H54 (cell line): ENCODE data around the gene SLC66A2.

Source experiments
- DNase-seq: peaks from one replicate; pipeline ENCODE4 v3.0.0; 2011; ENCODE audit warnings: low spot score, mixed read lengths; ENCODE audit not compliant: insufficient read length
- FAIRE-seq: peaks from 3 replicates; lab custom pipeline; 2011; peaks lifted over from hg19 to GRCh38; lab: Jason Lieb, UNC
- POLR2A ChIP-seq: IDR thresholded peaks from 2 replicates; pipeline ENCODE4 v1.6.1; 2011; ENCODE audit warnings: low read depth, mild to moderate bottlenecking, low read length

Gene SLC66A2

GRCh38 chr18:79975985-79976680 lies 24.7 kb upstream of the SLC66A2 start:
- no peak for TF ChIP-seq POLR2A
- FAIRE-seq (no peak), DNase-seq (no peak)

GRCh38 chr18:79975043-79975442 lies 23.6 kb upstream of the SLC66A2 start:
- FAIRE-seq = no peak
- no peak for TF ChIP-seq POLR2A

DNA sequence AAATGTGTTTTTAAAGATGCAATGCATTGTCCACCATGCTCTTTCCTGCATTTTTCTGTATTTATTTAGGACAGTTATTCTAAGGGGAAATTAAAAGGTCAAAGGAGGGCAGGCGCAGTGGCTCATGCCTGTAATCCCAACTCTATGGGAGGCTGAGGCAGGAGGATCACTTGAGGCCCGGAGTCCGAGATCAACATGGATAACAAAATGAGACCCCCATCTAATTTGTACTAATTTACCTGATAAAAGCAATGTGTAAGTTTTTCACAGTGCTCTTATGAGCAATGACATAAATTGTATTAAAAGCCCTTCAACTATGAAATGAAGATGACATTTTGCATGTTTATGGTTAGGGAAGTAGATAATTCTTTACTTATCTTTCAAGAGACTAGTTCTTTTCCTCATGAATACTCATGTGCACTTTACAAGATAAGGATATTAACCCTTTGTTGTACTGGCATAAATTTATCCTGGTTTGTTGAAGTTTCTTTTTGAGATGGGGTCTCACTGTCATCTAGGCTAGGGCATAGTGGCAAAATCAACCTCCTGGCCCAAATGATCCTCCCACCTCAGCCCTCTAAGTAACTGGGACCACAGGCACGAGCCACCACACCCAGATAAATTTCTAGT lies 22.7 kb upstream of the SLC66A2 start:
- no peak for DNase-seq
- no peak for FAIRE-seq
- TF ChIP-seq POLR2A = no peak

More at GRCh38 chr18:79975043-79975442, 23.6 kb upstream of the SLC66A2 start:
- DNase-seq = no peak

DNA sequence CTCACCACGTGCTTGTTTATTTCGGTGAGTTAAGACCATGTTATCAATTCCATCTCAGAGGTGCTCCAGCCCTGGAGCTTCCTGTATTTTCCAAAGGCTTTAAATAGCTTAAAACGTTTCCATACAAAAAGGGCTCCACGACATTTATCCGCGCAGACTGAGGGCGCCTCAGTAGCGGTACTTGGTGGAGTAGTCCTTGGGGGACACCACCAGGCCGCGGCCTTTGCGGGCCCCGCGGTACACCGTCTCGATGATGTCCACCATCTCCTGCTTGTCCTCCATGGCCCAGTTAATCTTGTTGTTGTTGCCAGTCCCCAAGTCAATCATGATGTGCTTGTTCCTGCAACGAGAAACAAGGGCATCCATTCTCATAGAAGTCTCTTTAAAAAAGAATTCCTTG lies 22.1 kb upstream of the SLC66A2 start:
- no peak for TF ChIP-seq POLR2A
- DNase-seq = no peak
- no peak for FAIRE-seq

- DNase-seq (no peak), FAIRE-seq (no peak)
- TF ChIP-seq POLR2A = no peak
Measured at GRCh38 chr18:79972720-79973119, 21.3 kb upstream of the SLC66A2 start.

GRCh38 chr18:79971986-79972385 lies 20.5 kb upstream of the SLC66A2 start:
- FAIRE-seq (no peak), DNase-seq (no peak)
- no peak for TF ChIP-seq POLR2A

- FAIRE-seq = no peak
- no peak for DNase-seq
- no peak for TF ChIP-seq POLR2A
Measured at GRCh38 chr18:79971211-79971952, 19.9 kb upstream of the SLC66A2 start.

DNA sequence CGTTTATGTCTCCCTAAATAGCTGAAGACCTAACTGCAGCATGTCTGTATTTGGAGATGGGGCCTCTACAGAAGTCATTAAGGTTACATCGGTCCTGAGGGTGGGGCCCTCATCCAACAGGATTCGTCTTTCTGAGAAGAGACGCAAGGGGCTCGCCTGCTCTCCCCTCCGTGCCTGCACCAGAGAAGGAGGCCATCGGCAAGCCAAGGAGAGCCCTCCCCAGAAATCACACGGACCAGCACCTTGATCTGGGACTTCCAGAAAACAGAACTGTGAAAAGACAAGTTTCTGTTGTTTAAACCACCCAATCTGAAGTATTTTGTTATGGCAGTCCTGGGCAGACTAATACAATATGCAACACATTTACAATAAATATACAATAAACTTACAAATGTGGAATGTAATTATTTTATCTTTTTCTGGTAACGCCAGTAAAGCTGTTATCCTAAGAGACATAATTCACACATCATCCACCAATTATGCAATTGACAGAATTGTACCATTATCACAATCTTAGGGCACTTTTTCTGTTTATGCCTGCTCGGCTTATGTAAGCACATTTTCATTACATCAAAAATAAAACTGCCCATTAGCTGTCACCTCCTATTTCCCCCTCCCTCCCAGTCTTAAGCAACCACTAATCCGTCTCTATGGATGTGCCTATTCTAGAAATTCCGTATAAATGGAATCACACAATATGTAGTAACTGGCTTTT lies 19.1 kb upstream of the SLC66A2 start:
- DNase-seq (no peak), FAIRE-seq (no peak)
- no peak for TF ChIP-seq POLR2A

DNA sequence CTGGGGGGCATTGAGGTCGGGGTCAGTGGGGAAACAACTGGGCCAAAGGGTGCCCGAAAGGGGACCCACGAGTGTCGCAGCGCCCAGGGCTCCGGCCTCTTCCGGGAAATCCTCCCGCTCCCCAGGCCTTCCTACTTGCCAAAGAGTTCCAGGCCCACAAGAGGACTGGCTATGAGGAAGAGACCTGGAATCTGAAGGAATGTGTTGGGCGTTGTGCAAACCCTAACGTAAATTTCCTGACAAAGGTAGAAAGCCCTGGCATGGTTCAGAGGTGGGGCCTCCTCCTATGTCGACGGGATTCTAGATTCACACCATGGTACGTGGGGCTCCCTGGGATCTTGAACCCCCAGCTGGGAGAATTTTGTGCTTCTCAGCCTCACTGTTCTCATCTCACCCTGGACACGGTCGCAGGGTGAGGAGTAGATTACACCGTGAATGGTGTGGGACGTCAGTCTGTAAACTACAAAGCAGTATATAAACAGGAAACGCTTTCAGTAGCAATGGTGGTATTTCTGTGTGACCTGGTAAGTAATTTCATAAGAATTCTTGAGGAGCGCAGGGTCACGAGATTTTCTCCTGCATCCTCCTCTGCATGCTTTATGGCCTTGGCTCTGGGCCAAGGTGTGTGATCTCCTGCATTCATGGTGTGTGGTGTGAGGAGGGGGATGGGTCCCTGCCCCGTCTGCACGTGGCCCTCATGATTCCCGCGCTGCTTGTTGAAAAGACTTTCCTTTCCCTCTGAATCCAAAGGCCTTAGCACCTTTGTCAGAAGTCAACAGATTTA lies 13.9 kb upstream of the SLC66A2 start:
- no peak for FAIRE-seq
- TF ChIP-seq POLR2A = no peak
- DNase-seq = no peak

DNA sequence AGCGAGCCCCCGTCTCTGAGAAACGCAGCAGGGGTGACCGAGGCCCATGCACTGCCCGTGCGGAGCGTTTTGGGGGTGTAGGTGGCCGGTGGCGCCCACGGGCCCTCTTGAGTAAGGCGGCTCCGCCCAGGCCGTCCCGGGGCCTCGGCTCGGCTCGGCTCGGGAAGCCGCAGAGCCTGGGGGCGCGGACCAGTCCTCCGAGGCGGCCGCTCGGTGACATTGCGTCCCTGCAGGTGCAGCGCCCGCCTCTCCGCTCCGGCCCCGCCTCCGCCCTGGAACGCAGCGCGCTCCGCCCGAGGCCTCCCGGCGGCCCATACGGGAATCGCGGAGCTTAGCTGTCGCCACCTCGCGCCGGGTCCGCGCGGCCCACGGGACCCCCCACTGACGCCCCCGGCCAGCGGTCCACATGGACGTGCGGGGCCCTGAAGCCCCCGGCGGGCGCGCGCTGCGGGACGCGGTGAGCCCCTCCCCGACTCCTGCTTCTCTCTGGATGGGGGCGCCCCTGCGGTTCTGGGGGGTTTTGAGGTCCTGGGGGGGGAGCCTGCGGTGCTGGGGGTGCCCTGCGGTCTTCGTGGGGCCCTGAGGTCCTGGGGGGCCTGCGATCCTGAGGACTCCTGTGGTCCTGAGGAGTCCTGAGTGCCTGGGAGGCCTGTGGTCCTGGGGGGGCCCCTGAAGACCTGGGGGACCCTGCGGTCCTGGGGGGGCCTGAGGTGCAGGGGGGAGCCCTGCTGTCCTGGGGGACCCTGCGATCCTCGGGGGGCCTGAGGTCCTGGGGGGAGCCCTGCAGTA lies 13.1 kb upstream of the SLC66A2 start, which contains the start of gene HSBP1L1:
HSBP1L1 (plus strand) TSS at position 314 of the 789 bp plus-strand sequence; CDS start at position 407, 93 bp downstream.
- TF ChIP-seq POLR2A = no peak
- no peak for FAIRE-seq
- no peak for DNase-seq

- no peak for TF ChIP-seq POLR2A
- DNase-seq = no peak
- FAIRE-seq = no peak
Measured at GRCh38 chr18:79963658-79964329, 12.3 kb upstream of the SLC66A2 start.
